HepG2 (cell line): Measurements from ENCODE around the gene HCFC1. TPM values are rescaled to one million over a fixed set of nuclear protein-coding genes. Genes with fewer than 3 reads are reported as not detected.
A peak's percentile ranks its signal among the peaks of the same experiment; 100 is the strongest.

Experiments used
- ATM ChIP-seq: fragments of 450-650 bp; IDR thresholded peaks from 2 replicates; pipeline ENCODE4 v1.7.1; 2017; ENCODE audit warnings: mild to moderate bottlenecking, borderline replicate concordance
- ESRRA ChIP-seq: sonication (generic); formaldehyde crosslinking; IDR thresholded peaks from 2 replicates; pipeline ENCODE4 v1.5.1; 2020; ENCODE audit warnings: mild to moderate bottlenecking, low read depth, missing genetic modification reagents
- GATA4 ChIP-seq: sonication (generic); IDR thresholded peaks from 2 replicates; pipeline ENCODE4 v1.6.1; 2016; ENCODE audit warnings: antibody characterized with exemption, low read depth, borderline replicate concordance
- HNF4A ChIP-seq: sonication (generic); formaldehyde crosslinking; IDR thresholded peaks from 2 replicates; pipeline ENCODE4 v1.4.0; 2020; ENCODE audit warnings: missing genetic modification reagents
- JDP2 ChIP-seq: sonication (generic); formaldehyde crosslinking; IDR thresholded peaks from 2 replicates; pipeline ENCODE4 v1.8.1; 2022; ENCODE audit warnings: missing genetic modification reagents, borderline replicate concordance
- JUN ChIP-seq: sonication (generic); formaldehyde crosslinking; IDR thresholded peaks from 2 replicates; pipeline ENCODE4 v1.4.0; 2020; ENCODE audit warnings: mild to moderate bottlenecking, missing genetic modification reagents
- KDM5B ChIP-seq: sonication (generic); formaldehyde crosslinking; IDR thresholded peaks from 2 replicates; pipeline ENCODE4 v1.4.0; 2020; ENCODE audit warnings: missing genetic modification reagents, mild to moderate bottlenecking, borderline replicate concordance
- KLF6 ChIP-seq: IDR thresholded peaks from 2 replicates; pipeline ENCODE4 v1.8.0; 2016; ENCODE audit warnings: missing biosample characterization, missing genetic modification reagents
- MATR3 ChIP-seq: sonication (generic); formaldehyde crosslinking; IDR thresholded peaks from 2 replicates; pipeline ENCODE4 v1.4.0; 2020; ENCODE audit warnings: missing genetic modification reagents
- RBFOX2 ChIP-seq: fragments of 200-400 bp; formaldehyde crosslinking; IDR thresholded peaks from 2 replicates; pipeline ENCODE4 v1.6.1; 2017; ENCODE audit warnings: low read depth, mild to moderate bottlenecking, low read length
- RXRA ChIP-seq: sonication (generic); formaldehyde crosslinking; IDR thresholded peaks from 2 replicates; pipeline ENCODE4 v1.5.1; 2020; ENCODE audit warnings: missing genetic modification reagents
- SOX13 ChIP-seq, 3 experiments: fragments of 450-650 bp in 1 of 3; sonication (generic) in 1 of 3; formaldehyde crosslinking in 1 of 3; IDR thresholded peaks in 2 of 3; conservative IDR thresholded peaks in 1 of 3; 2 replicates each; pipeline versions ENCODE4 v1.5.0 to v1.6.1; 2016 to 2020; ENCODE audit warnings: antibody characterized with exemption in 1 of 3, mild to moderate bottlenecking in 1 of 3, missing compliant biosample characterization in 1 of 3, missing genetic modification reagents in 1 of 3, moderate library complexity in 1 of 3
- SPEN ChIP-seq: sonication (generic); formaldehyde crosslinking; IDR thresholded peaks from 2 replicates; pipeline ENCODE4 v1.5.1; 2020; ENCODE audit warnings: low read depth, mild to moderate bottlenecking, missing genetic modification reagents
- SRSF4 ChIP-seq: fragments of 200-400 bp; formaldehyde crosslinking; IDR thresholded peaks from one replicate; pipeline ENCODE4 v1.6.1; 2018; ENCODE audit warnings: mild to moderate bottlenecking, low read depth, low read length, moderate library complexity; ENCODE audit not compliant: poor library complexity, severe bottlenecking
- SYNCRIP ChIP-seq: fragments of 200-400 bp; formaldehyde crosslinking; IDR thresholded peaks from 2 replicates; pipeline ENCODE4 v1.6.1; 2018; ENCODE audit warnings: mild to moderate bottlenecking, low read depth, low read length; ENCODE audit not compliant: insufficient read depth
- TBP ChIP-seq: sonication (generic); formaldehyde crosslinking; IDR thresholded peaks from 2 replicates; pipeline ENCODE4 v1.5.0; 2020; ENCODE audit warnings: missing genetic modification reagents
- U2AF1 ChIP-seq: fragments of 200-400 bp; formaldehyde crosslinking; optimal IDR thresholded peaks from 2 replicates; pipeline ENCODE3; 2017; ENCODE audit warnings: mild to moderate bottlenecking, low read depth, low read length
- ZKSCAN5 ChIP-seq: sonication (generic); formaldehyde crosslinking; IDR thresholded peaks from 2 replicates; pipeline ENCODE4 v1.5.1; 2020; ENCODE audit warnings: mild to moderate bottlenecking, missing genetic modification reagents
- ZNF367 ChIP-seq: sonication (generic); formaldehyde crosslinking; IDR thresholded peaks from 2 replicates; pipeline ENCODE4 v1.4.0; 2020; ENCODE audit warnings: missing genetic modification reagents, borderline replicate concordance
- ZNF547 ChIP-seq: sonication (generic); formaldehyde crosslinking; IDR thresholded peaks from 2 replicates; pipeline ENCODE4 v1.5.1; 2020; ENCODE audit warnings: mild to moderate bottlenecking, missing genetic modification reagents
- ZNF556 ChIP-seq: sonication (generic); formaldehyde crosslinking; IDR thresholded peaks from 2 replicates; pipeline ENCODE4 v1.4.0; 2020; ENCODE audit warnings: mild to moderate bottlenecking, missing genetic modification reagents, borderline replicate concordance
- ZNF557 ChIP-seq: sonication (generic); formaldehyde crosslinking; IDR thresholded peaks from 2 replicates; pipeline ENCODE4 v1.4.0; 2020; ENCODE audit warnings: missing genetic modification reagents
- ZNF652 ChIP-seq: IDR thresholded peaks from 2 replicates; pipeline ENCODE4 v1.6.1; 2016; ENCODE audit warnings: low read depth, borderline replicate concordance
- ZNF713 ChIP-seq: sonication (generic); formaldehyde crosslinking; IDR thresholded peaks from 2 replicates; pipeline ENCODE4 v1.4.0; 2020; ENCODE audit warnings: mild to moderate bottlenecking, missing genetic modification reagents
- ZNF766 ChIP-seq: sonication (generic); formaldehyde crosslinking; IDR thresholded peaks from 2 replicates; pipeline ENCODE4 v1.5.0; 2020; ENCODE audit warnings: missing genetic modification reagents, borderline replicate concordance
- polyA plus RNA-seq, 8 experiments: library from polyadenylated mRNA; depleted of rRNA in 3 of 8; stranded (reverse) in 7 of 8; unstranded in 1 of 8; fragments of >200 nt; fragmentation: Illumina TruSeq in 4 of 8; extraction: Trizol in 4 of 8; gene quantifications; 2 replicates each; pipeline versions ENCODE4 v1.2.1 to v1.2.3, GENCODE V29; 2011 to 2016; ENCODE audit warnings: low read depth in 4 of 8, missing spikeins in 1 of 8, mixed read lengths in 1 of 8; ENCODE audit not compliant: insufficient read depth in 1 of 8
- total RNA-seq, 5 experiments: library from RNA; depleted of rRNA; stranded (reverse); fragments of >200 nt; fragmentation: Illumina TruSeq; extraction: Trizol; gene quantifications; 2 replicates each; pipeline ENCODE4 v1.2.3, GENCODE V29; 2016; ENCODE audit warnings: low read depth in 1 of 5
- TF ChIP-seq, protein P1 (sequence below): sonication (generic); formaldehyde crosslinking; conservative IDR thresholded peaks from 2 replicates; pipeline ENCODE4 v1.8.0; 2022; ENCODE audit warnings: mild to moderate bottlenecking, moderate library complexity, missing genetic modification reagents
- TF ChIP-seq, protein P2 (sequence below): conservative IDR thresholded peaks from 2 replicates; pipeline ENCODE4 v1.6.1; 2018; ENCODE audit warnings: missing genetic modification reagents

HCFC1 gene
- total and polyA plus RNA-seq, 2 of the 13 experiments (the other 11 are each of a cell fraction or from before 2014, with no cell fraction given): 5.8 to 17.8 TPM

DNA sequence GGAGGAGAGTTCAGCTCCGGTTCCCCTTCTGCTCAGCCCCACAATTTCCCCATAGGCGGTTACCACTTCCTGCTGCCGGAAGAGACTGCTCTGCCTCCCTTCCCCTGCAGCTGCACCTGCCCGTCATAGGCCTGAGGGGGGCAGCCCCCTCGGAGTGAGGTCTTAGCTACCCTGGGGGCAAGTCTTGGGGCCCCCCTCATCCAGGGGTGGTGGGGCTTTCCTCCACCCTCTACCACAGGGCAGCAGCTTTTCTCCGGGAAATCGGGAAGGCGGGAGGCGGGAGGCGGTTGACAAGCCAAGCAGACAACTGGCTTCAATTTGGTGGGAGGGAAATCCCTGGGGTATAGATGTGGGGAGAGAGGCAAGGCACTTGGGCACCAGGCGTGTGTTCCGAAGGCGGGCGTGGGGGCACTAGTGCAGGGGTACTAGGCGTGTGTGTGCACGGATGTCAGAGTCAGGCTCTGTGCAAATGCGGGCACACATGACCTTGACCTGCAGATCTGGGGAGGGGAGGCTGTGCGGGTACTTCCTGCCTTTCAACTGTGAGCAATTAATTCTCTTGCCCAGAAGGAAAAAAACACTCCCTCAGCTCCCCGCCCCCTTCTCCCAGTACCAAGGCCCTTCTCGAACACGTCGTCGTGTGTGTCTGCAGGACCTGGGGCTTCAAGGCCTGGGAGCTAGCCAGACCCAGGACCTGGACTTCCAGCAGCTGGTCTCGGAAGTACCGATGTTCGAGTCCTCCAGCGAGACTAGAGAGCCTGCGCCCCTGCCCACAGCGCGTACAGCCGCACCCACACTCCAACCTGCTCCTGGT is 44.6 kb downstream of the HCFC1 start (continued):
- no peak for TF ChIP-seq MATR3 (CRISPR knock-in tag)
- no peak for TF ChIP-seq SRSF4
- TF ChIP-seq RXRA (CRISPR knock-in tag): no peak
- no peak for TF ChIP-seq ZNF557 (CRISPR knock-in tag)
- TF ChIP-seq TBP (CRISPR knock-in tag): no peak
- no peak for TF ChIP-seq SYNCRIP
- TF ChIP-seq ZNF652 (CRISPR knock-in tag): no peak
- no peak; the same call in 1 of the 2 replicates for TF ChIP-seq RBFOX2
- no peak for TF ChIP-seq JUN (CRISPR knock-in tag)
- TF ChIP-seq ESRRA: no peak
- no peak for TF ChIP-seq ATM
- TF ChIP-seq HNF4A (CRISPR knock-in tag): peak; percentile 30; the same call in 1 of the 2 replicates
- no peak for TF ChIP-seq U2AF1
- TF ChIP-seq ZNF766 (CRISPR knock-in tag): no peak
- 0 out of 2 replicates have a peak, but pooled peaks have one; percentile 32 for TF ChIP-seq SPEN
- TF ChIP-seq ZKSCAN5: no peak
- TF ChIP-seq ZNF713 (CRISPR knock-in tag): no peak
- no peak for TF ChIP-seq ZNF556 (CRISPR knock-in tag)
- no peak for TF ChIP-seq ZNF367 (CRISPR knock-in tag)
- no peak for TF ChIP-seq ZNF547 (CRISPR knock-in tag)
- TF ChIP-seq, protein P1, sequence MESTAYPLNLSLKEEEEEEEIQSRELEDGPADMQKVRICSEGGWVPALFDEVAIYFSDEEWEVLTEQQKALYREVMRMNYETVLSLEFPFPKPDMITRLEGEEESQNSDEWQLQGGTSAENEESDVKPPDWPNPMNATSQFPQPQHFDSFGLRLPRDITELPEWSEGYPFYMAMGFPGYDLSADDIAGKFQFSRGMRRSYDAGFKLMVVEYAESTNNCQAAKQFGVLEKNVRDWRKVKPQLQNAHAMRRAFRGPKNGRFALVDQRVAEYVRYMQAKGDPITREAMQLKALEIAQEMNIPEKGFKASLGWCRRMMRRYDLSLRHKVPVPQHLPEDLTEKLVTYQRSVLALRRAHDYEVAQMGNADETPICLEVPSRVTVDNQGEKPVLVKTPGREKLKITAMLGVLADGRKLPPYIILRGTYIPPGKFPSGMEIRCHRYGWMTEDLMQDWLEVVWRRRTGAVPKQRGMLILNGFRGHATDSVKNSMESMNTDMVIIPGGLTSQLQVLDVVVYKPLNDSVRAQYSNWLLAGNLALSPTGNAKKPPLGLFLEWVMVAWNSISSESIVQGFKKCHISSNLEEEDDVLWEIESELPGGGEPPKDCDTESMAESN: peak; percentile 42; the same call in 1 of the 2 replicates
- TF ChIP-seq GATA4: no peak
- TF ChIP-seq SOX13 (IDR thresholded peaks at IDR 0.05): no peak
- TF ChIP-seq SOX13 (CRISPR knock-in tag; conservative IDR thresholded peaks at IDR 0.05 in 1 of 2, IDR thresholded peaks at IDR 0.05 in 1 of 2): no peak
- TF ChIP-seq, protein P2, sequence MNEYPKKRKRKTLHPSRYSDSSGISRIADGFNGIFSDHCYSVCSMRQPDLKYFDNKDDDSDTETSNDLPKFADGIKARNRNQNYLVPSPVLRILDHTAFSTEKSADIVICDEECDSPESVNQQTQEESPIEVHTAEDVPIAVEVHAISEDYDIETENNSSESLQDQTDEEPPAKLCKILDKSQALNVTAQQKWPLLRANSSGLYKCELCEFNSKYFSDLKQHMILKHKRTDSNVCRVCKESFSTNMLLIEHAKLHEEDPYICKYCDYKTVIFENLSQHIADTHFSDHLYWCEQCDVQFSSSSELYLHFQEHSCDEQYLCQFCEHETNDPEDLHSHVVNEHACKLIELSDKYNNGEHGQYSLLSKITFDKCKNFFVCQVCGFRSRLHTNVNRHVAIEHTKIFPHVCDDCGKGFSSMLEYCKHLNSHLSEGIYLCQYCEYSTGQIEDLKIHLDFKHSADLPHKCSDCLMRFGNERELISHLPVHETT (CRISPR knock-in tag): no peak
- no peak for TF ChIP-seq KDM5B (CRISPR knock-in tag)
- no peak for TF ChIP-seq JDP2
- no peak for TF ChIP-seq KLF6
